Nephron progenitor cell (in vitro differentiated cells): ENCODE data around the gene FKBP8.

ENCODE experiments used
- DNase-seq: peaks from one replicate; pipeline ENCODE4 v3.0.0; 2021
- H3K27ac Mint-ChIP-seq: 2 replicates; pipeline ENCODE4 v1.8.0; 2021; ENCODE audit warnings: mild to moderate bottlenecking, moderate library complexity, mixed read lengths
- H3K27me3 Mint-ChIP-seq: 2 replicates; pipeline ENCODE4 v1.8.0; 2021; ENCODE audit warnings: mild to moderate bottlenecking, low read depth, mixed read lengths; ENCODE audit not compliant: poor library complexity
- H3K36me3 Mint-ChIP-seq: 2 replicates; pipeline ENCODE4 v1.8.0; 2021; ENCODE audit warnings: low read depth, mixed read lengths
- H3K4me1 Mint-ChIP-seq: 2 replicates; pipeline ENCODE4 v1.8.0; 2021; ENCODE audit warnings: mixed read lengths
- H3K4me3 Mint-ChIP-seq: 2 replicates; pipeline ENCODE4 v1.8.0; 2021; ENCODE audit warnings: mild to moderate bottlenecking, moderate library complexity, mixed read lengths
- H3K9me3 Mint-ChIP-seq: 2 replicates; pipeline ENCODE4 v1.8.0; 2021; ENCODE audit warnings: mild to moderate bottlenecking, moderate library complexity, mixed read lengths
- CTCF ChIP-seq: fragments of 200-600 bp; sonication (generic); IDR thresholded peaks from 2 replicates; pipeline ENCODE4 v1.5.0; 2021; ENCODE audit warnings: antibody characterized with exemption

Gene FKBP8

GRCh38 chr19:18488403-18488723 lies 55.0 kb downstream of the FKBP8 start:
- H3K9me3 Mint-ChIP-seq: no peaks in the 10 kb centered on the region
- peaks cover 68% of the 10 kb centered on the region for H3K4me1 Mint-ChIP-seq
- TF ChIP-seq CTCF: no peak
- no peak for DNase-seq
- no peak overlapping the region for H3K27ac Mint-ChIP-seq
- no peak overlapping the region for H3K4me3 Mint-ChIP-seq
- H3K27me3 Mint-ChIP-seq: peaks cover 9% of the 10 kb centered on the region
- H3K36me3 Mint-ChIP-seq: no peaks in the 10 kb centered on the region

DNA sequence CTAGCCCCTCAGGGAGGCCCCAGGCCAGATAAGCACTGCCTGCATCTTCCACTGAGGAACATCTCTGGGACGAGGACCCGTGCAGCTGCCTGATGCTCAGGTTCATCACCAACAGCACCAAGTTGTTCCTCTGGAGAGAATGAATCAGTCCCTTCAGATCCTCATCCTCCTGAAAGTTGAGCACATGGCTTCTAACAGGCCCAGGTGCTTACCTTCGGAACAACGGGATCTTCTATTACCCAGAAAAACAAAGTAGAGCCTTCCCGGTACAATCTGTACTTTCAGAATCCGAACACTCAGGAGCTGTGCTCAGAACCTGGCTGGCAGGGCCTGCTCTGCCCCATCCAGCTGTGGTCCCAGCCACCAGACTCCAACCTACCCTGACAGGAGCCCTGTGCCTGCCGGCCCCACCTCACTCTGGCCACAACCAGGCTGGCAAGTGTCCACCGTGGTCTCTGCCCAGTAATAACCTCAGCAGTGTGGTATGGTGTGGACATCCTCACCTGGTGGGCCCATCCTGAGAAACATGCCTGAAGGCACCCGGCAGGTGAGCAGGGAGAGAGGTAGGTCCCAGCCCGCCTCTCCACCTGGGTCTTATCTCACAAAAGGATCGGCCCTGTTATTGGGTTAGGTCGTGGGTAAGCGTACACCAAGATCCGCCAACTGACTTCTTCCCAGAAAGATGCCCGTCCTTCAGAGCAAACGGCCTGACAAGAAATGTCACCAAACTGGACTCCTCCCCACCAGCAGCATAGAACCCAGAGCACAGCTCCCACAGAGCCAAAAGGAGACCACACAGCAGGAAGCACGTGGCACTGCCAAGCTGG lies 55.6 kb downstream of the FKBP8 start:
- DNase-seq: no peak
- Mint-ChIP-seq H3K9me3 (peaks cover under 1% of the 10 kb centered on the region), H3K4me3 (no peak overlapping the region), H3K36me3 (no peaks in the 10 kb centered on the region), H3K4me1 (peaks cover 74% of the 10 kb centered on the region), H3K27ac (no peak overlapping the region), H3K27me3 (peaks cover 9% of the 10 kb centered on the region)
- TF ChIP-seq CTCF: no peak

DNA sequence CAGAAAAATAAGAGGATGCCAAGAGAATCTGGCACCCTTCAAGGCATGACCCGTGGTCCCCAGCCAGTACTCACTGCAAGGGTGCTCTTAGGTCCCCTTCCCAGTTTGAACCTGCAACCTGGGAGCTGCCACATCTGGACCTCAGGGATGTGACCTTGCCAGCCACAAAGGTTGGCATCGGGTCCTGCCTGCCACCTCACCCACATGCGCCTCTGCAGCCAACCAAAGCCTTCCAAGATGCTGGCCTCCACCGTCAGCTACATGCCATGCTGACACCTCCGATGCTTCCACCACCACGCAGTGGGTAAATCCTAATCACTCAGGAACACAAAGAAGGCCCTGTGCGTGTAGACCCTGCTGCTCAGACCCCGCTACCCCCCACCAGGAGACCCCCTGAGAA lies 56.6 kb downstream of the FKBP8 start:
- DNase-seq: no peak
- peaks cover 70% of the 10 kb centered on the region for H3K4me1 Mint-ChIP-seq
- peaks cover 5% of the 10 kb centered on the region for H3K9me3 Mint-ChIP-seq
- TF ChIP-seq CTCF: no peak
- no peaks in the 10 kb centered on the region for H3K36me3 Mint-ChIP-seq
- H3K27ac Mint-ChIP-seq: no peak overlapping the region
- H3K4me3 Mint-ChIP-seq: peak overlapping the region; percentile 56
- peaks cover 9% of the 10 kb centered on the region for H3K27me3 Mint-ChIP-seq

- Mint-ChIP-seq H3K27me3 (peaks cover 9% of the 10 kb centered on the region), H3K36me3 (no peaks in the 10 kb centered on the region), H3K27ac (peak overlapping the region; percentile 76), H3K9me3 (peaks cover 5% of the 10 kb centered on the region), H3K4me3 (no peak overlapping the region), H3K4me1 (peaks cover 66% of the 10 kb centered on the region)
- DNase-seq: no peak
- no peak for TF ChIP-seq CTCF
Measured at GRCh38 chr19:18484992-18485391, 58.4 kb downstream of the FKBP8 start.

- no peak for TF ChIP-seq CTCF
- H3K36me3 Mint-ChIP-seq: no peaks in the 10 kb centered on the region
- DNase-seq: no peak
- peak overlapping the region; percentile 87 for H3K27ac Mint-ChIP-seq
- H3K27me3 Mint-ChIP-seq: peaks cover 5% of the 10 kb centered on the region
- no peak overlapping the region for H3K4me3 Mint-ChIP-seq
- peaks cover 65% of the 10 kb centered on the region for H3K4me1 Mint-ChIP-seq
- peaks cover 5% of the 10 kb centered on the region for H3K9me3 Mint-ChIP-seq
Measured at GRCh38 chr19:18483119-18483890, 60.1 kb downstream of the FKBP8 start.
